GM23338 (cell line): ENCODE measurements around the gene CNNM3.

ENCODE experiments used
- CREB1 ChIP-seq: fragments of 250-450 bp; sonication (Bioruptor Pico); IDR thresholded peaks from 2 replicates; pipeline ENCODE4 v1.5.0; 2020; ENCODE audit warnings: low read depth, mild to moderate bottlenecking, moderate library complexity
- CTCF ChIP-seq, 2 experiments: fragments of 200-600 bp in 1 of 2; sonication (generic) in 1 of 2; conservative IDR thresholded peaks; 2 replicates each; pipeline versions ENCODE4 v1.5.1 to v1.6.1; 2016 to 2017; ENCODE audit warnings: antibody characterized with exemption in 2 of 2, low read depth in 2 of 2, mild to moderate bottlenecking in 2 of 2, moderate library complexity in 1 of 2
- ETS1 ChIP-seq: IDR thresholded peaks from 2 replicates; pipeline ENCODE4 v1.6.1; 2016; ENCODE audit warnings: antibody characterized with exemption
- EZH2 ChIP-seq: fragments of 200-600 bp; sonication (generic); IDR thresholded peaks from one replicate; pipeline ENCODE4 v1.8.0; 2017; ENCODE audit warnings: antibody characterized with exemption, mild to moderate bottlenecking, low read depth; ENCODE audit not compliant: unreplicated experiment
- EZH2phosphoT487 ChIP-seq: fragments of 200-600 bp; sonication (generic); IDR thresholded peaks from one replicate; pipeline ENCODE4 v1.8.1; 2018; ENCODE audit warnings: antibody characterized with exemption; ENCODE audit not compliant: unreplicated experiment
- JUNB ChIP-seq: IDR thresholded peaks from one replicate; pipeline ENCODE4 v1.6.1; 2016; ENCODE audit warnings: antibody characterized with exemption; ENCODE audit not compliant: unreplicated experiment
- POLR2AphosphoS5 ChIP-seq: IDR thresholded peaks from 2 replicates; pipeline ENCODE4 v1.6.1; 2016; ENCODE audit warnings: antibody characterized with exemption, low read depth
- STAT1 ChIP-seq: IDR thresholded peaks from one replicate; pipeline ENCODE4 v1.6.1; 2016; ENCODE audit warnings: antibody characterized with exemption; ENCODE audit not compliant: unreplicated experiment
- ZNF114 ChIP-seq: fragments of 250-450 bp; sonication (Bioruptor Pico); IDR thresholded peaks from 2 replicates; pipeline ENCODE4 v1.5.0; 2020; ENCODE audit warnings: mild to moderate bottlenecking, moderate library complexity
- ZNF331 ChIP-seq: fragments of 250-450 bp; sonication (Bioruptor Pico); IDR thresholded peaks from 2 replicates; pipeline ENCODE4 v1.5.0; 2020; ENCODE audit warnings: low read depth, mild to moderate bottlenecking, moderate library complexity
- TF ChIP-seq, protein P1 (sequence below): IDR thresholded peaks from one replicate; pipeline ENCODE4 v1.6.1; 2018; ENCODE audit warnings: antibody characterized with exemption; ENCODE audit not compliant: unreplicated experiment

GRCh38 chr2:96816836-96817702 lies 1.0 kb downstream of the CNNM3 start:
- no peak for TF ChIP-seq CTCF (conservative IDR thresholded peaks at IDR 0.05; ENCODE audit: low read depth in 2 of 2)
- TF ChIP-seq EZH2: no peak
- no peak for TF ChIP-seq CREB1 (CRISPR knock-in tag)
- TF ChIP-seq, protein P1, sequence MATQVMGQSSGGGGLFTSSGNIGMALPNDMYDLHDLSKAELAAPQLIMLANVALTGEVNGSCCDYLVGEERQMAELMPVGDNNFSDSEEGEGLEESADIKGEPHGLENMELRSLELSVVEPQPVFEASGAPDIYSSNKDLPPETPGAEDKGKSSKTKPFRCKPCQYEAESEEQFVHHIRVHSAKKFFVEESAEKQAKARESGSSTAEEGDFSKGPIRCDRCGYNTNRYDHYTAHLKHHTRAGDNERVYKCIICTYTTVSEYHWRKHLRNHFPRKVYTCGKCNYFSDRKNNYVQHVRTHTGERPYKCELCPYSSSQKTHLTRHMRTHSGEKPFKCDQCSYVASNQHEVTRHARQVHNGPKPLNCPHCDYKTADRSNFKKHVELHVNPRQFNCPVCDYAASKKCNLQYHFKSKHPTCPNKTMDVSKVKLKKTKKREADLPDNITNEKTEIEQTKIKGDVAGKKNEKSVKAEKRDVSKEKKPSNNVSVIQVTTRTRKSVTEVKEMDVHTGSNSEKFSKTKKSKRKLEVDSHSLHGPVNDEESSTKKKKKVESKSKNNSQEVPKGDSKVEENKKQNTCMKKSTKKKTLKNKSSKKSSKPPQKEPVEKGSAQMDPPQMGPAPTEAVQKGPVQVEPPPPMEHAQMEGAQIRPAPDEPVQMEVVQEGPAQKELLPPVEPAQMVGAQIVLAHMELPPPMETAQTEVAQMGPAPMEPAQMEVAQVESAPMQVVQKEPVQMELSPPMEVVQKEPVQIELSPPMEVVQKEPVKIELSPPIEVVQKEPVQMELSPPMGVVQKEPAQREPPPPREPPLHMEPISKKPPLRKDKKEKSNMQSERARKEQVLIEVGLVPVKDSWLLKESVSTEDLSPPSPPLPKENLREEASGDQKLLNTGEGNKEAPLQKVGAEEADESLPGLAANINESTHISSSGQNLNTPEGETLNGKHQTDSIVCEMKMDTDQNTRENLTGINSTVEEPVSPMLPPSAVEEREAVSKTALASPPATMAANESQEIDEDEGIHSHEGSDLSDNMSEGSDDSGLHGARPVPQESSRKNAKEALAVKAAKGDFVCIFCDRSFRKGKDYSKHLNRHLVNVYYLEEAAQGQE: no peak
- no peak for TF ChIP-seq ETS1
- TF ChIP-seq EZH2phosphoT487: no peak
- 0 out of 2 replicates have a peak, but pooled peaks have one; percentile 10 for TF ChIP-seq POLR2AphosphoS5
- TF ChIP-seq ZNF114: no peak
- TF ChIP-seq JUNB: no peak
- no peak for TF ChIP-seq STAT1
- no peak for TF ChIP-seq ZNF331
